GM23248 (cell line): ENCODE results near the gene SLC19A1. TPM values are rescaled to one million over a fixed set of nuclear protein-coding genes. Genes with fewer than 3 reads are reported as not detected.

ENCODE experiments used
- DNase-seq: peaks from one replicate; pipeline ENCODE4 v3.0.0-alpha.2; 2015
- H2AFZ ChIP-seq: fragments of 200-600 bp; sonication (generic); 2 replicates; pipeline ENCODE4 v1.6.1; 2016; ENCODE audit warnings: antibody characterized with exemption
- H3F3A ChIP-seq: fragments of 200-600 bp; sonication (generic); 2 replicates; pipeline ENCODE4 v1.6.1; 2016; ENCODE audit warnings: mild to moderate bottlenecking, antibody characterized with exemption, mixed run types; ENCODE audit not compliant: insufficient read depth
- H3K27ac ChIP-seq: fragments of 200-600 bp; sonication (generic); 2 replicates; pipeline ENCODE4 v1.5.1; 2016; ENCODE audit warnings: mild to moderate bottlenecking
- H3K27me3 ChIP-seq: fragments of 200-600 bp; sonication (generic); replicated peaks from 2 replicates; pipeline ENCODE4 v1.6.1; 2016; ENCODE audit warnings: mild to moderate bottlenecking; ENCODE audit not compliant: insufficient read depth
- H3K36me3 ChIP-seq: fragments of 200-600 bp; sonication (generic); 2 replicates; pipeline ENCODE4 v1.6.1; 2016; ENCODE audit warnings: low read depth, mild to moderate bottlenecking
- H3K4me1 ChIP-seq: fragments of 200-600 bp; sonication (generic); 2 replicates; pipeline ENCODE4 v1.6.1; 2016; ENCODE audit warnings: mild to moderate bottlenecking; ENCODE audit not compliant: insufficient read depth
- H3K4me2 ChIP-seq: fragments of 200-600 bp; sonication (generic); one replicate; pipeline ENCODE4 v1.6.1; 2016; ENCODE audit warnings: mild to moderate bottlenecking; ENCODE audit not compliant: unreplicated experiment
- H3K4me3 ChIP-seq: fragments of 200-600 bp; sonication (generic); 2 replicates; pipeline ENCODE4 v1.5.1; 2016; ENCODE audit warnings: mild to moderate bottlenecking
- H3K79me2 ChIP-seq: fragments of 200-600 bp; sonication (generic); 2 replicates; pipeline ENCODE4 v1.6.1; 2016; ENCODE audit warnings: mild to moderate bottlenecking; ENCODE audit not compliant: insufficient read depth
- H3K9ac ChIP-seq: fragments of 200-600 bp; sonication (generic); 2 replicates; pipeline ENCODE4 v1.6.1; 2016; ENCODE audit warnings: mild to moderate bottlenecking
- H3K9me2 ChIP-seq: fragments of 200-600 bp; sonication (generic); 2 replicates; pipeline ENCODE4 v1.6.1; 2016; ENCODE audit warnings: mixed run types, mild to moderate bottlenecking, moderate library complexity; ENCODE audit not compliant: insufficient read depth
- H3K9me3 ChIP-seq: fragments of 200-600 bp; sonication (generic); one replicate; pipeline ENCODE4 v1.6.1; 2017; ENCODE audit warnings: low read depth
- H4K20me1 ChIP-seq: fragments of 200-600 bp; sonication (generic); 2 replicates; pipeline ENCODE4 v1.6.0; 2016; ENCODE audit not compliant: insufficient read depth
- EZH2 ChIP-seq: fragments of 200-600 bp; sonication (generic); IDR thresholded peaks from 2 replicates; pipeline ENCODE4 v1.6.1; 2018; ENCODE audit warnings: antibody characterized with exemption, mild to moderate bottlenecking; ENCODE audit not compliant: insufficient read depth, poor library complexity, severe bottlenecking
- EZH2phosphoT487 ChIP-seq: fragments of 200-600 bp; sonication (generic); IDR thresholded peaks from 2 replicates; pipeline ENCODE4 v1.6.1; 2018; ENCODE audit warnings: antibody characterized with exemption, moderate library complexity, mild to moderate bottlenecking, low read depth; ENCODE audit not compliant: insufficient read depth
- WGBS, 2 experiments: methylation state at CpG; one replicate each; pipeline ENCODE4 v1.1.6; 2015 to 2017; ENCODE audit warnings: low lambda C conversion rate in 2 of 2, low coverage in 1 of 2; ENCODE audit errors: missing lambda C conversion rate in 2 of 2; 5-methylcytosine and 5-hydroxymethylcytosine counted together
- in situ Hi-C: fragments of 300-500 bp; cut with MboI; formaldehyde crosslinking; loops from 2 replicates; pipeline ENCODE4 v1.15.0; 2020
- microRNA-seq: library from miRNA; unstranded; fragments of <30 nt; microRNA quantifications from one replicate; pipeline ENCODE4, GENCODE V29; 2016; ENCODE audit warnings: borderline number of aligned reads
- polyA plus RNA-seq: library from polyadenylated mRNA; unstranded; fragments of >200 nt; fragmentation: Nextera tagmentation; extraction: Ambion mirVana; gene quantifications from 2 replicates; pipeline ENCODE4 v1.2.1, GENCODE V29; 2016
- small RNA-seq: library from RNA; depleted of rRNA; stranded (forward); fragments of <200 nt; gene quantifications from one replicate; pipeline ENCODE3, GENCODE V24; 2014; ENCODE audit warnings: low read depth, low replicate concordance
- total RNA-seq: library from RNA; depleted of rRNA; stranded (reverse); fragments of >200 nt; shearing (Covaris generic); gene quantifications from 2 replicates; pipeline ENCODE4 v1.2.3, GENCODE V29; 2014; rRNA removed

The SLC19A1 gene
- total and polyA plus RNA-seq, 2 experiments from 2014 or later: 7.8 to 8.4 TPM

- no peak overlapping the region for H3K4me2 ChIP-seq
- H3K9ac ChIP-seq: no peak overlapping the region
- H4K20me1 ChIP-seq: no peaks in the 10 kb centered on the region
- no peak overlapping the region for H2AFZ ChIP-seq
- H3K9me2 ChIP-seq: no peaks in the 10 kb centered on the region
- H3K27me3 ChIP-seq: no peaks in the 10 kb centered on the region
- no peaks in the 10 kb centered on the region for H3K9me3 ChIP-seq
- H3F3A ChIP-seq: peaks cover 14% of the 10 kb centered on the region
- H3K4me3 ChIP-seq: no peak overlapping the region
- 0 out of 2 replicates have a peak, but pooled peaks cover 2% of the 10 kb centered on the region for H3K4me1 ChIP-seq
- H3K79me2 ChIP-seq: no peaks in the 10 kb centered on the region
- WGBS, 2 experiments: 90 to 91% methylated on average over 20 of the region's 20 CpGs
- DNase-seq: no peak
- no peaks in the 10 kb centered on the region for H3K36me3 ChIP-seq
- in situ Hi-C loops: no loop called here
- no peak overlapping the region for H3K27ac ChIP-seq
- TF ChIP-seq EZH2: no peak
- no peak for TF ChIP-seq EZH2phosphoT487
These were observed 93.9 kb downstream of the SLC19A1 start for GRCh38 chr21:45448283-45448809.

Small RNAs within 50 kb of the gene (microRNA-seq; reads per million reads assigned to microRNA genes)
- gene MIR6815: 1.5 reads per million

Small RNAs within 50 kb of the gene (small RNA-seq; reads per million reads assigned to genes)
- gene MIR6815: not detected

Other genes starting within 250 kb of the SLC19A1 start
- gene COL18A1, start 137.3 kb downstream of the SLC19A1 start, total RNA-seq: 24.2 and 30.5 TPM in 2 replicates
- 1.7 and 1.8 TPM in 2 replicates for gene COL18A1, start 137.3 kb downstream of the SLC19A1 start, polyA plus RNA-seq
- gene PCBP3, start 101.3 kb upstream of the SLC19A1 start, total RNA-seq: 0.32 TPM in 1 of 2 replicates, not detected in the other
- gene PCBP3, start 101.3 kb upstream of the SLC19A1 start, polyA plus RNA-seq: 1.2 and 1.3 TPM in 2 replicates